DLD1 (cell line): ENCODE measurements around the gene CDH4.

Experiments
- in situ Hi-C: cut with HindIII; loops from 2 replicates; pipeline ENCODE4 v1.10.0; 2017; ENCODE audit warnings: low sequenced_read_pairs

CDH4 gene

DNA sequence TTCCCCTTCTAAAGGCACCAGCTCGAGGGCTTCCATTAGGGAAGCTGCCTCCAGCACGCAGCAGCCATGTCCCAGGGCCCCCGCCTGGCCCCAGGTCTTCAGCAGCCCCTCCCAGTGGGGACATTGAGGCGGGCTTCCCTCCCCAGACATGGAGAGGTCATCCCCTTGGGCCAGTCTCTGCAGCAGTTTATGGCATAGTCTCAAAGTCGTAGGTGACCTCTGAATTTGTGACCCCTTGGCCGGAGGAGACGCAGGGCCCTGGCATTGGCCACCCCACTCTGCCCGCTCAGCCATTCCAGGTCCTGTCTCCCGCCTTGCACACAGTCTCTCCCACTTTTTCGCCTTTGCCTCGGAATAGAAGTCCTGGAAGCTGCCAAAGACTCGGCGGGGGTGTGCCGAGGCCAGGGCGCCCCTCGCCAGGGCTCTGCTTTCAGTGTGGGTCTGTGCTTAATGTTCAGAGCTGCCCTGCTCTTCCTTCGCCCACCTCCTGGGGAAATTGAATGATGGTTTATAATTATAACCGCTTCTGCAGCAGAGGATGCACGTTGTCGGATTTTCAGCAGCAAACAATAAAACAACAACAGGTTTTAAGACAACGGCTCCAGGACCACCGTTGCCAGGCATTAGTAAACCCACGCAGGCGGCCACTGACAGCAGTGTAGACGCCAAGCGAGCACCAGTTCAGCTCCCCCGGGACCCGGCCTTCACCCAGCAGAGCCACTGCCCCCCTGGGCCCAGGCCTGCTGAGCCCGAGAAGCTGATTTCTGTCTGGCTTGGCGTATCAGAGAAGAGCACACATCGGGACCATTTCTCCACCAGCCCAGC, 626.6 kb downstream of the CDH4 start:
- in situ Hi-C loops = no loop called here

DNA sequence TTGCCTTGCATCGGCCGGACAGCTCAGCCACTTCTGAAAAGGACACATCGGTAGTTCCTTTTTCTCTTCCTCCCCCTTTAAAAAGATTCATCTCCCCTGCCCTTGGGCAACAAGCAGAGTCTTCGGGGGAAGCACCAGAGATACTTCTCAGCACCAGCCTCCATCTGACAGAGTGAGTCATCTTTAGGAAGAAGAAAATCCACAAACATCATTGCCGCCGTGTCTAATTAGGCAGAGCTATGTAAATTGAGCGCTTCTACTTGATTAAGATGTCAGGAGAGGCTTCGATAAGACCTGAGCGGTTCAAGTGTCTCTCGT, 627.2 kb downstream of the CDH4 start:
- in situ Hi-C loops = no loop called here

DNA sequence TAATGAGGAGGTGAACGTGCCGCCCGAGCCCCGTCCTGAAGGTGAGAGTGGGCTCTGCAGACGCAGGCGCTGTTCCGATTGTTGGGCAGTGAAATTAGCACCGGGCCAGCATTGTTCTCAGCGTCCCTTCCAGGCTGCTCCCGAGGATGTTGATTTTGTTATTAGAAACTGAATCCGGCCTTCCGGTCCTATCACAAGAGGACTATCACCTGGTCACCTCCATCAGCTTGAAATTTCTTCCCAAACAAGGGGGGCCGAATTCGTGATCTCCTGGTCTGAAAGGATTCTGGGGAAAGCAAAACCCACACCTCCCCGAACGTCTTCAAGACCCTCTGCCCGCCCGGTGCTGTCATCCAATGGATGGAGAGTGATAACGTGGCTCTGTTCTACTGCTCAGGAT, 627.6 kb downstream of the CDH4 start:
- in situ Hi-C loops = no loop called here

DNA sequence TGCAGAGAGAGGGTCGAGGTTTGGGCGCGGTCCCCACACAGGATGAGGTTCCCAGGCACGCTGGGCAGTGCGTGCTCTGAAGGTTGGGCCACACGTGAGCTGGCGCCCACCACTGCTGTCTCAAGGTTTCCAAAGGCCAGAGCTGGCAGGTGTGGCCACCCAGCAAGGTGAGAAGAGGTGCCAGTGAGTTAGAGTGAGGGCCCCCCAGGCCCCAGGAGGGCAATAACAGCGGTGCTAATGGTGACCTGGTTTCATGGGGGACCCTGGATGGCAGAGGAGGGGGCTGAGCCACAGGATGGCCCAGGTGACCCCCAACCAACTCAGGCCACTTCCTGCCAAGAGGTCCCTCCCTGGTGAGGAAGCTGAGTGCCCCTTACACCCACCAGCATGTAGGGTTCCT, 628.6 kb downstream of the CDH4 start:
- in situ Hi-C loops = no loop called here

DNA sequence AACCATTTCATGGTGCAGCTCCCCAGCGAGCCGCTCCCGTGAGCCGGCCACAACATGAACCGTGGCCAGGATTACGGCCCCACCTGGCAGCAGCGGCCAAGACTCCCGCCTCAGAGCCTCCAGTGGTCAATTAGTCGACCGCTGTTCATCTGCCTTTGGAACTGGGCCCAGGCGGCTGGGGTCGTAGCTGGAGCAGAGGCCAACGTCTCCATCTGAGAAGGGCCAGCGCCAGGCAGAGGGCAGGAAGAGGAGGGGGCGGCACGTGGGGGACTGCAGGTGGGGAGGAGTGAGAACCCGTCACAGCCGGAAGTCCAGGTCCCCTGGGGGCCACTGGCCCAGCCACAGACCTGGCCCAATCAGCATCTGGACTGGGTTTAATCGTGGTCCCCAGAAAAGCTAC, 629.4 kb downstream of the CDH4 start:
- in situ Hi-C loops = no loop called here

DNA sequence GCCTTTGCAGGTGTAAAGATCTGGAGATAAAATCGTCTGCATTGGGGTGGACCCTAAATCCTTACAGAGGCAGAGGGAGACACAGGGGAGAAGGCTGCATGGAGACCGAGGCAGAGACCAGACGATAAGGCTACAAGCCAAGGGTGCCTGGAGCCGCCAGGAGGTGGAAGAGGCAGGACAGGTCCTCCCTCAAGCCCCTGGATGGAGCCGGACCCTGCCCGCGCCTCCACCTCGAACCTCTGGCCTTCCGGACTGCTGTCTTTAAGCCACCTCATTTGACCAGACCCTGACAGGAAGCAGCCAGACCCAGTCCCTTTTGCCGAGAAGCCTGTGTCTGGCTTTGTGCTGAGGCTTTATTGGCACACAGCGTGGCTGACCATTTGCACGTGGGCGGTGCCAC, 629.8 kb downstream of the CDH4 start:
- in situ Hi-C loops = no loop called here

DNA sequence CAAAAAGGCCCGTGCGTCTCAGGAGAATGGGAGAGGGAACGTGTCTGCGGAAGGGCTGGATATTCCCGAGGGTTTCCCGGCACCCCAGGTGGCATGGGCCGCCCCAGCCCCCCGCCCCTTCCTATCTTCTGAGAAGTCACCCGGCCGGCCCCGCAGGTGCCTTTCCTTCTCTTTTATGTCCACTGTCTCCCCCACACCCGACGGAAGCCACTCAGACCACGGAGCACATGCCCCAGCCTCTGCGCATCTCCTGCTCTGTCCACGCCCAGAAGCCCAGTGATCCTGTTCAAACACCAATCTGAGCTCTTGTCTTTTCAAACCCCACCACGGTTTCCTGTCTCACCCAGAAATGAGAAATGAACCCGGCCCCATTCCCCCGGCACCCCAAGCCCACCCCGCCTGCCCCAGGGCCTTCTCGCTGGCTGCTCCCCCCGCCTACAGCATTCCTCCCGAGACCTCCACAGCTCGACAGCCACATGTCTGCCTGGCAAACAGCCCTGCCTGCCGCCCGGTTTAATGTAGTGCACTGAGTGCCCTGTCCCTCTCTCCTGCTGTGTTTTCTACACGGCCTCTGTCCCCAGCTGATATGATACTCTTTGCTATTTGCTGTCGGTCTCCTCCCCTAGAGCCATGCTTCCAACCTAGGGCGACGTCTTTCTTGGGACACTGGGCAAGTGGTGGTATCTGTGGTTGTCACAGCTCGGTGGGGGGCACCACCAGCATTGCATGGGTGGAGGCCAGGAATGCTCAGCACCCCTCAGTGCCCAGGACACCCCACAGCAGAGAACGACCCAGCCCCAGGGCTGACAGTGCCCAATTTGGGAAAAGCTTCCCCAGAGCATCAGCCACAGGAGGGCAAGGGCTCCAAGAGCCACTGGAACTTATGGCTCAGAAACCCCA, 630.9 kb downstream of the CDH4 start:
- in situ Hi-C loops = no loop called here

DNA sequence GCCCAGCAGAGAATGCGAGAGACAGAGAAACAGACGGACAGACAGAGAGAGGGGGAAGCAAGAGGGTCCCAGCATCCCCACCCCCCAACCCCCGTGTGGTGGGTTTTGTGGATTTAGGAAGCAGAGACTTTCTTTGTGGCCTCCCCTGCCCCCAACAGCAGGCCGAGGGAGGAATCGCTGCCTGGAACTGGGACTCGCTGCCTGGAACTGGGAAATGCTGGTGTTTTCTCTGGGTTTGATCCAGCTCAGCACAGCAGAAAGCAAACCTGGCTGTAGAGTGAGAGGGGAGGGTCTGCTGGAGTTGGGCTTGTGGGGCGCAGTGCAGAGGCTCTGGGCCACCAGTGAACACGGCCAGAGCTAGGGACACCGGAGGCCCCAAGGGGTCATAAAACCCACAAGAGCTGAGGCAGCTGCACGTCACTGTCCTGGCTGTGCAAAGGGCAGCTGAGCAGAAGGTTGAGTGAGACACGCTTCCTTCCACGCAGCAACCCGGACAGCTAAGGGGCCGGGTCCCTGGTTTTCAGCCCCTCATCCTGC, 631.9 kb downstream of the CDH4 start:
- in situ Hi-C loops = no loop called here

DNA sequence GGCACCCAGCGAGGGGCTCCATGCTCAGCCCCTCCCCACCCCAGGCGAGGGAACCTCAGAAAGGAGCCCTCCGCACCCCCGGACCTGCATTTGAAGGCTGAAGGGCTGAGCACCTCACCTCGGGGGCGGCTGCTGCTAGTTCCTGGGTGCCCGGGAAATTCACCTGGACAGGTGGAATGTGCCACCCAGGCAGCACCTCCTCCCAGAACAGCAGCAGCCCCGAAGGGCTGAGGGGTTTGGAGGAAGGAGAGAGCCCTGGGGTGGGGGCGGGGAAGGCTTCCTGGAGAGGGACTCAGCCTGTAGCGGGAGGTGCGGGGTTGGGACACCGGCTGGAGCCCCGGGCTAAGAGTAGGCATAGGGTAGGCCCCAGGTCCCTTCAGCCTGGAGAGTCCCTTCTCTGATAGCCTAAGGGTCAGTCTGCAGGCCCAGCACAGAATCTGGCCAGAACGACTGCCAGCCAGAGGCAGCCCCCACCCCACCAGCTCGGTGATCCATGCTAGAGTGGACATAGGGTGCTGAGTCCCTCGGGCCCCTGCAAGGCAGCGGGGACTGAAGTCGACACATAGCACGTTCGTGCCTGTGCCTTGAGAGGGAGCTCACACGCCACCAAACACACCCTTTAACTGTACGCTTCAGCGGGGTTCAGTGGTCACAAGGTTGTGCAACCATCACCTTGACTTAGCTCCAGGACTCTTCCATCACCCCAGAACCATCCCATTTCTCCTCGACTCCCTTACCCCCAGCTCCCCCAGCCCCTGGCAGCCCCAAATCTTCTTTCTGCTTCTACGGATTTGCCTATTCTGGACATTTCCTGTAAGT, 632.7 kb downstream of the CDH4 start:
- in situ Hi-C loops = no loop called here

DNA sequence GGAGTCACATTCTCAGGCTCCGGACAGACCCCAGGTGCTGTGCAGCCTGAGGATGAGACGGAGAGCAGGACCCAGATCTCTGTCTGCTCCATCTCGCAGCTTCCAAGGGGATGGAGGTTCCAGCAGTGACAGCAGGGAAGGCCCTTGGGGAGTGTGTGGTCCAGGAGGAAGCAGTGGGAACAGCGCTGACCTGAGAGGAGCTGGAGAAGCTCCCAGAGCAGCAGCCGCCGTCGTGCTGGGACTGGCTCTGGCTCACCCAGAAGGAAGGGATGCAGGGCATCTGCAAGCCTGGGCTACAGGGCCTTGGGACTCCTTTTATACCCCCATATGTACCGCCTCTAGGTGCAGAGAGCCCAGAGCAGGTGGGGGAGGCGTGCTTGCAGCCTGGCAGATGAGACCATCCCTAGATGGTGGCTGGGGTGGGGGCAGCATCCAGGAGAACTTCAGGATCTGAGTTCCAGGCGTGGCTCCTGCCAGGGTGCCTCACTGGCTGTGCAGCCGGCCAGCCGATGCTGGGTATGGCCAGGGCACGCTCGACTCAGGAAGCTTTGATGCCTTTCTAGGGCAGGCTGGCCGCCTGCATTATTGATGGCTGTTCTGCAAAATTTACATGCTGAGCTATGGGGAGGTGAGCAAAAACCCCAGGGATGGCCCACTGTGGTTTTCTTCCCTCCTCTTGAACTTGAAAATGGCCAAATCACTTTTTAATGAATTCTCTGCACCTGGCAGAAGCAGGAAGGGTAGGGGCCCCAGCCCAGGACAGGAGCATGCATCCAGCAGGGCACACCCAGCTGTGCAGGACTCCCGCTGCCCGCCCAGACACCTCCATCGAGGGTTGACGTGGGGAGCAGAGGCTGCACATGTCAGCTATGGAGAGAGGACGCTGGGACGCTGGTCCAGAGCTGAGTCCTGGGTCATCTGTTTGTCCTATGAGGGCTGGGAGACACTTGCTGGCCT, 634.0 kb downstream of the CDH4 start:
- in situ Hi-C loops = no loop called here

DNA sequence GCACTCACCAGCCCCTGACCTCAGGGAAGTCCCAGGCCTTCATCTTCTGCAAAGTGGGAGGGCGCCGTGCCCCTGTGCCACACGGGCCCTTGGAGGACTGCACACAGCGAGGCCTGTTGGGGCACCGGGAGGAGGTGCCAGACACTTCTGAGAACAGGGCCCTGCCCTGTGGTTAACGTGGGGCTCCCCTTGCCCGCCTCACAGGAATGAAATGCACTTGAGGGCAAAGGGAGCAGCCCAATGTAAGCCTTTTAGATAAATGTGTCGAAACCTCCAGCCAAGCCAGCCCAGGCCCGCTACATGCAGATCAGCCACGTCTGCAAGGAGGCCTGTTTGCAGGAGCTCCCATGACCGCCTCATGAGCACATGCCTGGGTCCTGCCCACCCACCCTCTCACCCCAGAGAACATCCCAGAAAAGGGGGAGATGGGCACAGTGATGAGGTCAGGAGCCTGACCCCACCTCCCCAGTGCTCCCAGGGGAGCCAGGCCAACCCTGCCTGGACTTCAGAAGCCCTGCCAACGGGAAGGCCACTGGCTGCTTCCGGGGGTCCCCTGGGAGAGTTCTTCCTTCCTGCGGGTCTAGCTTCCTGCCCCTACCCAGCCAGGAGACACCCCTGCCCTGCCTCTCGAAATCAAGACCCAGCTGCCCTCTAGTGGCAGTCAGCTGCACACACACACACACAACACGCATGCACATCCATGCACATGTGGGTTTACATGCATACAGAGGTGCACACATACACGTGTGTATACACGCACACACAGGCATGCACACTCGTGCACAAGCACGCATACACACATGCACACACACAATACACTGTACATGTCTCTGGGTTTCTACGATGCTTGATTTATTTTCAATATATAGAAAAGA, 634.9 kb downstream of the CDH4 start:
- in situ Hi-C loops = no loop called here

DNA sequence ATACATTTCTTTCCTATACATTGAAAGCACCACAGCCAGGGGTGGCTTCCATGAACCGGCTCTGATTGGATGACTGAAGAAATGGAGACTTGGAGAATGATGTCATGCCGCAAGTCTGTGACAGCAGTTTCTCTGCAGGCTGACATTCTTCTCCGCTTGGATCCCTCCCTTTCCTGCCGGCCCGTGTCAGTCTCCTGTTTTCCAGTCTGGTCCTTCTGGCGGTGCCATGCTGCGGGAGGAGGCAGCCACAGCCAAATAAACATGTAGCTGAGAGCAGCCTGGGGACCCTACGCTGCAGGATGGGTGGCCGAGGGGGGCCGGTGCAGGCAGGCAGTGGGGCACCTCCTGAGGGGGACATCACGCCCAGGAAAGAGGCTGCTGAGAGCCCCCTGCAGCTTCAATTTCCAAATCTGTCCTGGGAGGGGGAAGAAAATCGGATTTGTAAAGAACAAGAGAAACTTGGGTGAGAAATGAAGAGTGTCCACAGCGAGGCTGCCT, 635.6 kb downstream of the CDH4 start:
- in situ Hi-C loops = no loop called here

DNA sequence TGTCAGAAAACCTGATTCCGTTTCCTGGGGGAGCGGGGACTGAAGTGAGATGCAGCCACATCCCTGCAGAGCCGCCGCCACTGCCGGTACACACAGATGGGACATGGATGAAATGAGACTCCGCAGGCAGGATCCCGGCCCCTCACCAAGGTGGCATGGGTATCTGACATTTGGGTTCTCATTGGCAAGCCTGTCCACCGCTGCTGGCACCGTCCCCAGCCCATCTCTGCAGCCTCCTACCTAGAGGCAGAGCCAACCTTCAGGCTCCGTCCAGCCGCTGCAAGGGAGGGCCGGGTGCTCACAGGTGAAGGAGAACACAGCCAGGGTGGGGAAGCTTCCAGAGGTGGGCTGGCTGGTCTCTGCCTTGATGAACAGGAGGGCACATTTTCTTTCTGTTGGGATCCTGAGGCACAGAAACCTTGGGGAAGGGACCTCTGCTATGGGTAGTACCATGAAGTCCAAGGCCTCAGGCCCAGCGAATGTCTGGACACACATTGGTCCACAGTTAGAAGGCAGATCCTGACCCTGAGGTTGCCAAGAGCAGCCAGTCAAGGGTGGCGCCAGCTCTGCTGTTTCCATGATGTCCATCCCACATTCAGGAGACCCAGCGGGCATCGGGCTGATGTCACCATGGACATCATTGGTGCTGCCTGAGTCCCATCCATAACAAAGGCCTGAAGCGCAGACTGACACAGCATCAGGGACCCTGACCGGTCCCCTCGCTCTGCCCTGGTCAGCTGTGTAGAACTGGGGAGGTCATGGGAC, 636.2 kb downstream of the CDH4 start:
- in situ Hi-C loops = no loop called here

DNA sequence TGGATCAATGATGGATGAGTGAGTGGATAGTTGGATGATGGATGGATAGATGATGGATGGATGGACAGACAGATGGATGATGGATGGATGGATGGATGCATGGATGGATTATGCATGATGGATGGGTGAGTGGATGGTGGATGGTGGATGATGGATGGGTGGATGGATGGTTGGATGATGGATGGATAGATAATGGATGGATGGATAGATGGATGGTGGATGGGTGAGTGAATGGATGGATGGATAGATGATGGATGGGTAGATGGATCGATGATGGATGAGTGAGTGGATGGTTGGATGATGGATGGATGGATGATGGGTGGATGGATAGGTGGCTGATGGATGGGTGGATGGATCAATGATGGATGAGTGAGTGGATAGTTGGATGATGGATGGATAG, 637.6 kb downstream of the CDH4 start:
- in situ Hi-C loops = no loop called here

DNA sequence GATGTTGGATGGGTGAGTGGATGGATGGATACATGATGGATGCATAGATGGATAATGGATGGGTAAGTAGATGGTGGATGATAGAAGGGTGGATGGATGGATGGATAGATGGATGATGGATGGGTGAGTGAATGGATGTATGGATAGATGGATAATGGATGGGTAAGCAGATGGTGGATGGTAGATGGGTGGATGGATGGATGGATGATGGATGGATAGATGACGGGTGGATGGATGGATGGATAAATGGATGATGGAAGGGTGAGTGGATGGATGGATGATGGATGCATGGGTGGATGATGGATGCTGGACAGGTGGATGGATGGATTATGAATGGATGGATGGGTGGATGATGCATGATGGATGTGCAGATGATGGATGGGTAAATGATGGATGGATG, 638.1 kb downstream of the CDH4 start:
- in situ Hi-C loops = no loop called here

DNA sequence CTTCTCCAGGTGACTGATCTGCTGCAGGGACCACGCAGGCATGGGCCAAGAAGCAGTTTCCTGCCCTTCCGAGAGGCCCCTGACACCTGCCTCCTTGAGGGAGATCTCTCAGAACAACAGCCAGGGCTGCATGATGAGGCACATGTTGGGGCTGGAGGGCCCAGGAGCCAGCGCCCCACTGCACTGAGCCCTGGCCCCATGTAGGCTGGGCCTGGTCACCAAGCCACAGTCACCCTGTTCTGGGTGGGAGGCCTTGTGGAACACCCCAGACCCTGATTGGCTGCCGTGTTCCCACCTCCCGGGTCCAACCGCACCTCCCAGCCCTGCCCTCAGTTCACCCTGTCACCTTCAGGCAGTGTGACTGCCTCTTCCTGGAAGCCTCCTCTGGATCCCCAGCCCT, 639.4 kb downstream of the CDH4 start:
- in situ Hi-C loops = no loop called here

DNA sequence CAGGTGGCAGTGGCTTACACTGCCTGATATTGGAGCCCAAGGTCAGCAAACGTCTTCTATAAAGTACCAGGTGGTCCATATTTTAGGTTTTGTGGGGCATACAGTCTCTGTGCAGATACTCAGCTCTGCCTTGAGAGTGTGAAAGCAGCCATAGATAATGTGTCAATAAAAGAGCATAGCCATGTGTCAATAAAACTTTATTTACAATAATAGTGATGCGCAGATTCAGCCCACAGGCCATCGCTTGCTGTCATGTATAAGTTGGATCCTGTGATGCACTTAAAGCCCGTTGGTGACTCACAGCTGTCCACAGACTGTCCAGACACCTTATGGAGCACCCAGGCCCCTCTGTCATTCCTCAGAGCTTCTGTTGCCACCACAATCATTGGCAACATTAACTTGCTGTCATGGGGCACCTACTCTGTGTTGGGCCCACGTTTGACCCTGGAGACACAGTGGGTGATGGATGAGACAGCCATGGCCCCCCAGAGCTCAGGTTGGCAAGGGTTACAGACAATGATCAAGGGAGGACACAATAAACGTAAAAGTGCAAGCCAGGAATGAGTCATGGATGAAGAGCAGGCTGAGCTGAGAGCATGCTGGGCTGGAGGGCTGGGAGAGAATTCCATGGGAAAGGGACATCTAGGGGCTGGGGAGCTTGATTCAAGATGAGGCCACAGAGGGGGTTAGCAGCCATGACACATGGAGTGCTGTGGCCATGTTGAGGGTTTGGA, 640.0 kb downstream of the CDH4 start:
- in situ Hi-C loops = no loop called here

DNA sequence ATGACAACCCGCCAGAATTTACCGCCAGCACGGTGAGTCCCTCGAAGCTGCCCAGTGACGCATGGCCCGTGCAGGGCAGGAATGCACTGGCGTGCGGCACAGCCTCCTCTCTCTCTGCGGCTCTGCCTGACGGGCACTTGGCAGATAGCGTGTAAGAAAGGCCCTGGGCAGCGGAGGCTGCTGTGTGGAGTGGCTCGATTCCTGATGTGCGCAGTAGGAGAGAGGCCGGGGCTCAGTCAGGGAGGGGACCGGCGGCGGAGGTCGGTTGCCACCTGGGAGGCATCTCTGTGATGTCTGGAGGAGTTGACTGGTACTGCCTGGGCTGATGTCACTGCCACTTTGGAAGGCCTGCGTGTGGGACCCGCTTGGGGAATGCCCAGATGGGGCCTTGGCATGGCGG, 643.0 kb downstream of the CDH4 start:
- in situ Hi-C loops = no loop called here
